Liver (tissue), 2 donors: Measurements from ENCODE around the gene TENT4B.

Experiments used
- CTCF ChIP-seq: fragments of 150-350 bp; IDR thresholded peaks from 2 replicates; pipeline ENCODE4 v1.5.1; 2017; ENCODE audit warnings: improper control_type of control experiment, low read depth, low read length; ENCODE audit not compliant: missing input control
- ZBTB33 ChIP-seq: IDR thresholded peaks from 2 replicates; pipeline ENCODE4 v1.6.1; 2016; ENCODE audit warnings: antibody characterized with exemption
- donor health status: healthy.

DNA sequence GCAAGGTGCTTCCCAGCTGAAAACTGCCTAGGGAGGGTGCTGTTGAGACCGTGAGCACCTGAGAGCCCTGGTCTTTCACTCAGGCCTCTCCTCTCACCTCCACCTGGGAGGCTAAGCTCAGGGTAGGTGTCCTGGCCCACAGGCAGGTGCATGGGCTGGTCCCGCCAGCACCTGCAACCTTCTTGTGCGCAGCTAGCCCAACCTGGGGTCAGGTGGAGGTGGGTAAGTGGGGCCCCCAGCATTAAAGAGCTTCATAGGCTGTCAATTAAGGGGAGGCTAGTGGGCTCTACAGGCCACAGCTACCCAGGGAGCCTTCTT is 122.0 kb downstream of the TENT4B start:
- TF ChIP-seq CTCF (no peak), ZBTB33 (no peak)
